RWPE1 (cell line): ENCODE results near the gene NUDT19.

ENCODE experiments used
- CTCF ChIA-PET: fragments of 350-600 bp; sonication (Branson Sonifier 250); formaldehyde crosslinking; extraction: SDS; loops from one replicate; lab custom pipeline; 2021; lab: Yijun Ruan, JAX
- POLR2A ChIA-PET: fragments of 400-600 bp; formaldehyde crosslinking; extraction: SDS; loops from one replicate; lab custom pipeline; 2020; ENCODE audit warnings: antibody characterized with exemption; ENCODE audit not compliant: low non-redundant PET; lab: Yijun Ruan, JAX
- DNase-seq: peaks from one replicate; pipeline ENCODE4 v3.0.0; 2012; ENCODE audit warnings: low spot score
- H3K27ac ChIP-seq: fragments of 450-650 bp; 2 replicates; pipeline ENCODE4 v1.5.1; 2017
- CTCF ChIP-seq: fragments of 450-650 bp; conservative IDR thresholded peaks from 2 replicates; pipeline ENCODE4 v1.5.1; 2017; ENCODE audit warnings: low read depth, mild to moderate bottlenecking

The NUDT19 gene

DNA sequence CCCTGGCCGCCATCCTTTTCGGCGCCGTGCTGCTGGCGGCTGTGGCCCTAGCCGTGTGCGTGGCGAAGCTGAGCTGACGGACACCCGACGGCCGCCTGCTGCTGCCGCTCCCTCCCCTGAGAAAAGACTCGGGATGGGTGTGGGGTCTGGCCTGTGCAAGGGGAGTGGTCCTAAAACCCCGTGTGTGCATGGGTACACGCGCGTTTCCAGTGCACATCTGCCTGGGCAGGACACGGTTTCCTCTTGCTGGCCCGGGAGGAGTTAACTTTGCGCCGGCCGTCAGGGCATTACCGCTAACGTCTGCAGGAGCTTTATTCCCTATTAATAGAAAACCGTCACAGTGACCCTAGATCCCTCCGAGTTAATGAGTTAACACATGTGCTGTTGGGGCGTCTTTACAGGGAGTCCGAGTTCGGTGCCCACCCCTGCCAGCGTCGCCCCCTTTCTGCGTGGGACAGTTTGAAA lies 14.7 kb upstream of the NUDT19 start:
- CTCF ChIA-PET: no interaction called here
- H3K27ac ChIP-seq: no peak overlapping the region
- POLR2A ChIA-PET: interaction anchor here (1.8 kb wide), 1 partner anchor 15 kb away, joined by 9 read pairs; the partner anchor contains the start of gene NUDT19
- no peak for DNase-seq
- no peak for TF ChIP-seq CTCF

GRCh38 chr19:32677657-32678056 lies 14.0 kb upstream of the NUDT19 start:
- TF ChIP-seq CTCF: no peak
- ChIA-PET POLR2A (interaction anchor here (0.5 kb wide), 1 partner anchor 98 kb away, joined by 7 read pairs; no protein-coding TSS in a partner anchor), CTCF (no interaction called here)
- H3K27ac ChIP-seq: no peak overlapping the region
- no peak for DNase-seq

- no peak for DNase-seq
- ChIA-PET CTCF (interaction anchor here (0.6 kb wide), 1 partner anchor 144 kb away, joined by 3 read pairs; no protein-coding TSS in a partner anchor), POLR2A (interaction anchor here (0.6 kb wide), 1 partner anchor 42 kb away, joined by 3 read pairs; no protein-coding TSS in a partner anchor)
- no peak overlapping the region for H3K27ac ChIP-seq
- TF ChIP-seq CTCF: no peak
These were observed 10.6 kb upstream of the NUDT19 start for GRCh38 chr19:32680986-32681385.

- POLR2A ChIA-PET: interaction anchor here (0.7 kb wide), 1 partner anchor 102 kb away, joined by 3 read pairs; no protein-coding TSS in a partner anchor
- no peak for TF ChIP-seq CTCF
- DNase-seq: no peak
- CTCF ChIA-PET: interaction anchor here (0.5 kb wide), 1 partner anchor 9 kb away, joined by 3 read pairs; the partner anchor contains the start of gene NUDT19
- no peak overlapping the region for H3K27ac ChIP-seq
These were observed 9.3 kb upstream of the NUDT19 start for GRCh38 chr19:32682317-32682716.

GRCh38 chr19:32686847-32687475 lies 4.7 kb upstream of the NUDT19 start:
- POLR2A ChIA-PET: no interaction called here
- no peak for TF ChIP-seq CTCF
- CTCF ChIA-PET: interaction anchor here (0.6 to 0.7 kb wide), 2 partner anchors 9 to 496 kb away, joined by 3 read pairs; no protein-coding TSS in a partner anchor
- no peak for DNase-seq
- no peak overlapping the region for H3K27ac ChIP-seq

- ChIA-PET POLR2A (no interaction called here), CTCF (interaction anchor here (0.6 kb wide), 1 partner anchor 496 kb away, joined by 3 read pairs; no protein-coding TSS in a partner anchor)
- TF ChIP-seq CTCF: no peak
- no peak overlapping the region for H3K27ac ChIP-seq
- no peak for DNase-seq
These were observed 3.9 kb upstream of the NUDT19 start for GRCh38 chr19:32687681-32688080.
